NCI-H146 treated with DMSO at 0.1 percent for 48 hours (cell line): Measurements from ENCODE around the gene OR9A2.

Experiments used
- DNase-seq: peaks from one replicate; lab custom pipeline; 2025; ENCODE audit not compliant: unreplicated experiment; lab: John Stamatoyannopoulos, UW

Gene OR9A2

DNA sequence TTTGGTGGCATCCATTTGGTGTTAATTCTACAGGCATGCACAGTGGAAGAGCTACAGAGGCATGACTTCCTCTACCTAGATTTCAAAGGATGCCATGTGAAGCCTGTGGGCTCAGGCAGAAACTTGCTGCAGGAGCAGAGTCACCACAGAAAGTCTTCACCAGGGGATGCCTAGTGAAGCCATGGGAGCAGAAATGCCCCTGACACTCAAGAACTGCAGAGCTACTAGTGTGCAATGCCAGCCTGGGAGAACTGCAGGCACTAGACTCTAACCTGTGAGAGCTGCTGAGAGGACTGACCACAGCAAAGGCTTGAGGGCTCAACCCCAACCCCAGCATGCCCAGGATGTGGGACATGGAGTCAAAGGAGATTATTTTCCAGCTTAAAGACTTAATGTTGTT is 3.9 kb downstream of the OR9A2 start:
- DNase-seq: no peak

GRCh38 chr7:143018931-143019330 is 8.0 kb downstream of the OR9A2 start:
- DNase-seq: no peak

GRCh38 chr7:143016996-143017395 is 9.9 kb downstream of the OR9A2 start:
- DNase-seq: no peak

DNA sequence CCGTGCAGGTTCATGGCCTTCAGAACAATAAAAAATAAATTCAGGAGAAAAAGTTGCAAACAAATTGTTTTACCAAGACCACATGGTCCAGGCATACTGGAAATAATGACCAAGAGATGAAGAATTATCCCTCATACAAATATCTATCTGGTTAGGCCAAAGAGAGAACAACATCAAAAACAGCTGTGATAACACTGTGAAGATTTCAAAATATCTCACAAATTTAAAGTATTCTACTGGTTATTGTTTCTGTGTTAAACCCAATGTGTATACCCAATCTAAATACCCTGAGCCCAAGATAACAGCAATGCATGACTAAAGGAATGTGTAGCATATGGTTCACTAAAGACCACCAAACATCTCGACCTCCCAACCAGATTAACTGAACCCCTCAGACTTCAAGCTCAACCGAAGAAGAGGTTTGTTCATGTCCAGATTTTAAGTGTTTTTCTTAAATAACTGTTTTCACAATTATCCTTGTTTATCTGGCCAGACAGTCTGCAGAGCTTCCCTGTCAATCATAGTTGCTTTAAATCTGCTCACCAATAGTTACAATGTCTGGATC is 10.9 kb downstream of the OR9A2 start:
- no peak for DNase-seq

GRCh38 chr7:143015084-143015483 is 11.8 kb downstream of the OR9A2 start:
- no peak for DNase-seq

- DNase-seq: no peak
These were observed 13.0 kb downstream of the OR9A2 start for GRCh38 chr7:143013893-143014292.

DNA sequence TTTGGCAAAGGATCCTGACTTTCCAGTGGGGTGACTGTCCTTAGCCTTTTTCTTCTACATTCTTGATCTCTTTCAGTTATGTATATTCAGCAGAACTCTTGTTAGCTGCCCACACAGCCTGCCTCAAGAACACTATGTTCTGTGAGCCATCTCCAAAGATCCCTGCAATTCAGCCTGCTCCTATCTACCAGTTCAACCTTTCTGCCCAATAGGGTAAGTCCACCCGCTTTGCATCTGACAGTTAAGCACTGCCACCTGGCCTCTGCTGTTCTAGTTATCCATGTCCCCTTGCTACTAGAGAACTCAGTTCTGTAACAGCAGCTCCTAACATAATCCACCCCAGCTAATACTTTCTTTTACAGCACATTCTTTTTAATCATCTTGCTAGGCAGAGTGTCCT is 13.5 kb downstream of the OR9A2 start:
- DNase-seq: no peak

GRCh38 chr7:143012409-143012808 is 14.5 kb downstream of the OR9A2 start:
- no peak for DNase-seq

DNA sequence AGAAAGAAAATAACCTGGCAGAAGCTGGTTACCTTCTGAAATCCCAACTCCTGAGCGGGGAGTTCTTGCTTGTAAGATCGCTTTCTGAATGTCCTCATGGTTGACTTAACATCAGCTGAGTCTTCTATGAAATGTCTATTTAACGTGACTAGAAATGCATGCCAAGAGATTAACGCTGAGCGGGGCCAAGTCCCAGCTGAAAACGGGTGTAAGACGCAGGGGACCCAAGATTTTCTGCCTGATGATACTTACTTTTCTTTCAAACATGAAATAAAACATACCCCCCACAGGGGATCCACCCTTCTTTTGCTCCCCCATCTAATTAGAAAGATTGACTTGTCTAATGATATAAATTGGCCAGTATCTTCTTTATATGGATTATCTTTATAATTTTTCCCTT is 14.9 kb downstream of the OR9A2 start:
- DNase-seq: no peak

- no peak for DNase-seq
These were observed 18.7 kb downstream of the OR9A2 start for GRCh38 chr7:143008007-143008901.

GRCh38 chr7:143005632-143006260 is 21.2 kb downstream of the OR9A2 start:
- no peak for DNase-seq

- no peak for DNase-seq
These were observed 23.4 kb downstream of the OR9A2 start for GRCh38 chr7:143003393-143004051.

DNA sequence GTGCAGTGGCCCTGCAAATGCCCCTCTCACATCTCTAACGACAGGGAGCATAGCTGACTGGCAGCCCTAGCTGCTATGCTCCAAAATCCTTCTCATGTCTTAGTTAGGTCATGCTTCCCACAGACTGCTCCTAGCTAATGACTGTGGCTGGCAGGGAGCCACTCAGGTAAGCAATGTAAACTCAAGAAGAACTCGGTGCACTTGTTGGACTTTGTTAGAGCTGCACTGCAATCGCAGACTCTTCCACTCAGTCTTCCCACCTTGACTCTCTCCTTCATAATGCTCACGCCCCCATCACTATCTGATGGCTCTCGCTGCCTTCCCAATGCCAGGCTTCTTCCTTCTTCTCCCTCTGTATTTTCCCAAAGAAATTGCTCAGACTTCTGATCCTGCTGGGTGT is 24.0 kb downstream of the OR9A2 start:
- DNase-seq: no peak

DNA sequence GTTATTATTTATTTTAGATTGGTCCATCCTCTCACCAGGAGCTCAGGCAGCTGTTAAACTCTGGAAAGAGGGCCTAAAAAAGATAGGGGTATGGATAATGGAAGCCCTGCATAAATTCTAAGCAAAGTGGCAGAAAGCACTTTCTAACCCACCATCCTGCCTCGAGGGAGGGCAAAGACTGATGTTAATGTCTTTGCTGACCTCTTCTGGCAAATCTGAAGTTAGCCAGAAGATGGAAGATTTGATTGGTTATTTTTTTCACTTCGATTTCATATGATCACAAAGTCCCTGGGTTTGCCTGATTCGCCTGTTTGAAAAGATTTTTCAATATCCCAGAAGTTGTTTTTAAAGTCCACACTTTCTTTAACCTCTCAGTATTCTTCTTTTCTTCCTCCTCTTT is 24.8 kb downstream of the OR9A2 start:
- no peak for DNase-seq

GRCh38 chr7:143000648-143001047 is 26.3 kb downstream of the OR9A2 start:
- no peak for DNase-seq

DNA sequence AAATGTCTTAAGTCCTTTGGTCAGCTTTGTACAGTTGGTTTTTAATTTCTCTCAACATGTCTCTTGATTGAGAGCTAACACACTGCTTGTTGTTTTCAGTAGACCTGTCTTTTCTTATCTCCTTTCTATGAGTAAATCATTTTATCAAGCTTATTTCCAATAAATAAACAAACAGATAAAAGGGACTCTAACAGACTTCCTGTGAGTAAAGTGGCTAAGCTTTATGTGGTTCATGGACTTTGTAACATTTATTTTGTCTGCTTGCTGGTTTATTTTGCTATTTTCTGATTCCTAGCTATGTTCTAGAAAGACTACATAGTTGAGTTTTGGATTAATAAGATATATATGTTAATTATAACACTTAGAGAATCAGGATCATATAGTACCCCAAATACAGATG is 27.1 kb downstream of the OR9A2 start:
- no peak for DNase-seq

DNA sequence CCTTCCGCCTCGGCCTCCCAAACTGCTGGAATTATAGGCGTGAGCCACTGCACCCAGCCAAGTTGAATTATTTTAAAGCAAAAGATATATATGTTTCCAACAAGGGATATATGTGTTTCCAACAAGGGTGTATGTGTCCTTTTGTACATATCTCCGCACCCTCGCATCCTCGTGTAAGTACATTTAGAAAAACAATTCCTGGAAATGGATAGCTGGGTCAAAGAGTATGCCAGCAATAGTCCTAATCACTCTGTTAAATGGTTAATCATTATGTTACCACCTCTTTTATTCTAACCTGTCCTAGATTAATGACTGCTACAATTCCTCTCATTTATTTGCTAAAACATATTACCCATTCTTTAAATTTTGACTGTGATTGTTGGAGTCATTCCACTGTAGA is 28.0 kb downstream of the OR9A2 start:
- no peak for DNase-seq

GRCh38 chr7:142997456-142997989 is 29.4 kb downstream of the OR9A2 start:
- DNase-seq: no peak

DNA sequence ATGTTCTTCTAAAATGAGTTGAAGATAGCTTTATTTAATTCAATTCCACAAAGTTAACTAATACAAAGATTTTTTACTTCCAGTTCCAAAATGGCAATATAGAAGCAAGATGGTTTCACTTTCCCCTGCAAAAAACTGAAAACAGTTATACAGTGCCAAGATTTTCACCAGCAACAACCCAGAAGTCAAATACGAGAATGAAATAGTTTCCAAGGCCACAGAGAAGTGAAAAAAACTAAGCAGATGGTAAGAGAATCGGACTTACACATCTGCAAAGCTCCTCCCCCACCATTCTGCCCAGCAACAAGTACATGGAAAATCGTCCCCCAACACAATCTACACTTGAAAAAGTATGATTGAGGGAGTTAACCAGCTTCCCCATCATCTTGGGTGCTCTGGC is 34.5 kb downstream of the OR9A2 start:
- no peak for DNase-seq

DNA sequence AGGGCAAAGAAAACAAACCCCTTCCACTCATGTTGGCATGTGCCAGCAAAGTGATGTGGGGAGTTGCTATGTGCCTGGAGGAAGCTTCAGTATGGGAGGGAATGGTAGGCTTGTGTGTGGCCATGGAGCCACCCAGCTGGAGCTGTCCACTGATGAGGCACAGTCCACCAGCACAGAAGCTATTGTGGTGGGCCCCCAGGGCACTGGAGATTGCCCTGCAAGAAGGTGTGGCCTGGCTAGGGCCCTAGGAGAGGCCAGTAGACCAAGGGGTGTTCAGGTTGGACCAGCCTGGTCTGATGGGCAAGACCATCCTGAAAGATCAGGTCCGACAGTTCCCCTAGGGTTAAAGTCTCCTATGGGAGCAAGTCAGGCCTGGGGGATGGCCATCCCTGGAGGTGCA is 42.6 kb downstream of the OR9A2 start:
- DNase-seq: no peak

DNA sequence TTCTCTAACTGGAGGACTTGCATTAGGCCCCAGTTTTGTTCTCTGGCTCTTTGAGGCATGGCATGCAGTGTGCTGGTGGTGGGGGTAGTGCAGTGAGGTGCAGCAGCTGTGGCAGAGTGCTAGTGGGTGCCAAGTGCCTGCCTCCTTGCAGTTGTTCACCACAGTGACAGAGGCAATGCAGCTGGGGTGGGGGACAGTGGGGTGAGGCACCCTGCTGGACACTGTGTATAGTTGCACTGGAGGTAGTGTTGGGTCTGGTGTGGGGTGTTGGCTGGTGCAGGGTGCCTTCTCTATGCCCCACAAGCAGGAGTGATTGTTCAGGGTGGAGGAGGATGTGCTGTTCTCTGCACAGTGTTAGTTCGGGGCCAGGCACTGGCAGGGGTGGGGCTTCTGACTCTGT is 43.1 kb downstream of the OR9A2 start:
- no peak for DNase-seq
